ENCODE data around the gene MTFR1L.

The MTFR1L gene

GRCh38 chr1:25877155-25877554 is 57.4 kb downstream of the MTFR1L start:
- Histone ChIP-seq H3K9ac (ENCODE audit: low read depth in 1 of 2, low read length in 2 of 2) (no peak overlapping the region), H3K4me3 (ENCODE audit: low read depth in 1 of 2, low read length in 2 of 2) (no peak overlapping the region), H3K36me3 (ENCODE audit: control insufficient read depth in 1 of 2, insufficient read depth in 2 of 2, low read length in 2 of 2) (no peaks in the 10 kb centered on the region), H3K27ac (ENCODE audit: low read depth, low read length) (no peak overlapping the region), H3K27me3 (ENCODE audit: control insufficient read depth in 1 of 2, insufficient read depth in 2 of 2, low read length in 2 of 2) (no peaks in the 10 kb centered on the region), H3K9me3 (ENCODE audit: control insufficient read depth in 1 of 2, low read length in 2 of 2) (no peaks in the 10 kb centered on the region), H3K4me1 (ENCODE audit: control insufficient read depth in 1 of 2, insufficient read depth in 2 of 2, low read length in 2 of 2) (peaks cover 44 to 51% of the 10 kb centered on the region in 2 donors)

GRCh38 chr1:25878690-25879089 is 58.9 kb downstream of the MTFR1L start:
- Histone ChIP-seq H3K9ac (ENCODE audit: low read depth in 1 of 2, low read length in 2 of 2) (no peak overlapping the region), H3K36me3 (ENCODE audit: control insufficient read depth in 1 of 2, insufficient read depth in 2 of 2, low read length in 2 of 2) (no peaks in the 10 kb centered on the region), H3K27ac (ENCODE audit: low read depth, low read length) (no peak overlapping the region), H3K4me3 (ENCODE audit: low read depth in 1 of 2, low read length in 2 of 2) (no peak overlapping the region), H3K4me1 (ENCODE audit: control insufficient read depth in 1 of 2, insufficient read depth in 2 of 2, low read length in 2 of 2) (peaks cover 29 to 36% of the 10 kb centered on the region in 2 donors), H3K9me3 (ENCODE audit: control insufficient read depth in 1 of 2, low read length in 2 of 2) (no peaks in the 10 kb centered on the region), H3K27me3 (ENCODE audit: control insufficient read depth in 1 of 2, insufficient read depth in 2 of 2, low read length in 2 of 2) (no peaks in the 10 kb centered on the region)

- no peaks in the 10 kb centered on the region for H3K36me3 ChIP-seq (ENCODE audit: control insufficient read depth in 1 of 2, insufficient read depth in 2 of 2, low read length in 2 of 2)
- no peaks in the 10 kb centered on the region for H3K9me3 ChIP-seq (ENCODE audit: control insufficient read depth in 1 of 2, low read length in 2 of 2)
- peaks cover 25 to 29% of the 10 kb centered on the region in 2 donors for H3K4me1 ChIP-seq (ENCODE audit: control insufficient read depth in 1 of 2, insufficient read depth in 2 of 2, low read length in 2 of 2)
- H3K4me3 ChIP-seq (ENCODE audit: low read depth in 1 of 2, low read length in 2 of 2), result no peak overlapping the region
- no peaks in the 10 kb centered on the region for H3K27me3 ChIP-seq (ENCODE audit: control insufficient read depth in 1 of 2, insufficient read depth in 2 of 2, low read length in 2 of 2)
- no peak overlapping the region for H3K27ac ChIP-seq (ENCODE audit: low read depth, low read length)
- H3K9ac ChIP-seq (ENCODE audit: low read depth in 1 of 2, low read length in 2 of 2), result no peak overlapping the region
These were observed 59.9 kb downstream of the MTFR1L start for GRCh38 chr1:25879675-25880074.

- no peak overlapping the region for H3K4me3 ChIP-seq (ENCODE audit: low read depth in 1 of 2, low read length in 2 of 2)
- H3K27me3 ChIP-seq (ENCODE audit: control insufficient read depth in 1 of 2, insufficient read depth in 2 of 2, low read length in 2 of 2), result no peaks in the 10 kb centered on the region
- H3K9ac ChIP-seq (ENCODE audit: low read depth in 1 of 2, low read length in 2 of 2), result no peak overlapping the region
- H3K9me3 ChIP-seq (ENCODE audit: control insufficient read depth in 1 of 2, low read length in 2 of 2), result no peaks in the 10 kb centered on the region
- no peaks in the 10 kb centered on the region for H3K36me3 ChIP-seq (ENCODE audit: control insufficient read depth in 1 of 2, insufficient read depth in 2 of 2, low read length in 2 of 2)
- H3K27ac ChIP-seq (ENCODE audit: low read depth, low read length), result no peak overlapping the region
- H3K4me1 ChIP-seq (ENCODE audit: control insufficient read depth in 1 of 2, insufficient read depth in 2 of 2, low read length in 2 of 2), result peaks cover 31 to 33% of the 10 kb centered on the region in 2 donors
These were observed 60.8 kb downstream of the MTFR1L start for GRCh38 chr1:25880518-25880917.

- Histone ChIP-seq H3K9me3 (ENCODE audit: control insufficient read depth in 1 of 2, low read length in 2 of 2) (no peaks in the 10 kb centered on the region), H3K27ac (ENCODE audit: low read depth, low read length) (no peak overlapping the region), H3K36me3 (ENCODE audit: control insufficient read depth in 1 of 2, insufficient read depth in 2 of 2, low read length in 2 of 2) (no peaks in the 10 kb centered on the region), H3K27me3 (ENCODE audit: control insufficient read depth in 1 of 2, insufficient read depth in 2 of 2, low read length in 2 of 2) (no peaks in the 10 kb centered on the region), H3K4me3 (ENCODE audit: low read depth in 1 of 2, low read length in 2 of 2) (no peak overlapping the region), H3K9ac (ENCODE audit: low read depth in 1 of 2, low read length in 2 of 2) (no peak overlapping the region), H3K4me1 (ENCODE audit: control insufficient read depth in 1 of 2, insufficient read depth in 2 of 2, low read length in 2 of 2) (peaks cover 34 to 36% of the 10 kb centered on the region in 2 donors)
These were observed 61.5 kb downstream of the MTFR1L start for GRCh38 chr1:25881266-25881665.
